G401 (cell line): Measurements from ENCODE around the gene EPS8L3. TPM values are rescaled to one million over a fixed set of nuclear protein-coding genes. Genes with fewer than 3 reads are reported as not detected.
"Not testable (repeated sequence)": the region's sequence is repeated elsewhere in the genome, so short reads cannot be mapped to it uniquely, and the experiment has no call there.

Source experiments
- DNase-seq: peaks from one replicate; pipeline ENCODE4 v3.0.0-alpha.2; 2015; ENCODE audit warnings: low spot score
- in situ Hi-C: cut with HindIII; loops from 2 replicates; pipeline ENCODE4 v1.10.0; 2016; ENCODE audit warnings: low sequenced_read_pairs, mixed read lengths
- total RNA-seq: library from RNA; depleted of rRNA; stranded (reverse); fragments of >200 nt; shearing (Covaris generic); gene quantifications from 2 replicates; pipeline ENCODE4 v1.2.3, GENCODE V29; 2014

The EPS8L3 gene
- total RNA-seq, 1 experiment from 2014 or later: not detected

DNA sequence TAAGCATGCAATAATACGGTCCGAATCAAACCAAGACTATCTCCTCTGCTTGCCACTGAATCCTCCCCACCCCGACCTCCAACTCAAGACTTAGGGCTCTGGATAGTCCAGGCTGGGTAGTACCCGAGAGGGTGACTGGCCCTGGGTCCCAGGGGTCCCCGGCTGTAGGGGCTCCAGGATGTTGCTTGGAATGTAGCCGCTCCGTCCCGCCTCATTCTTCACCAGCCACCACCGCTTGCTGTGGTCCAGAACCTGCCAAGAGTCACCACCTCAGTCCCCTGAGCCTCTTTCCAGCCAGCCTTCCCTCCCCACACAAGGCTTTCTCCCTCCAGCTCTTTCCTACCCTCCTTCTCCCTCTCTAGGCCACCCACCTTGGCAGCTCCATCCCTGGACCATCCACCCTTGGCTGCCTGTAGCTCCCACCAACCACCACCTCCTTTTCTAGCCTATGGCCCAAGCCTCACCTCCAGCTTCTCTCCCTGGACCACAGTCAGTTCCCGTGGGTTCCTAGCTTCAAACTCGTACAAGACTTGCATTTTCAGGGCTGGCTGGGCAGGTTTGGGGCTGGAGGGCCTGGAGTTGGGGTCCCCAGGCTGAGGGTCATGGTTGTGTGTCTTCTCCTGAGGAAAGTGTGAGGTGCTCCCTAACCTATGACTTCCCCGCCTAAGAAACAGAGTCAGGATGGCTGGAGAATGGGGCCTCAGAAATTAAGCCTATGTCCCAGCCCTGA is 12.0 kb downstream of the EPS8L3 start:
- no peak for DNase-seq
- in situ Hi-C loops: no loop called here

DNA sequence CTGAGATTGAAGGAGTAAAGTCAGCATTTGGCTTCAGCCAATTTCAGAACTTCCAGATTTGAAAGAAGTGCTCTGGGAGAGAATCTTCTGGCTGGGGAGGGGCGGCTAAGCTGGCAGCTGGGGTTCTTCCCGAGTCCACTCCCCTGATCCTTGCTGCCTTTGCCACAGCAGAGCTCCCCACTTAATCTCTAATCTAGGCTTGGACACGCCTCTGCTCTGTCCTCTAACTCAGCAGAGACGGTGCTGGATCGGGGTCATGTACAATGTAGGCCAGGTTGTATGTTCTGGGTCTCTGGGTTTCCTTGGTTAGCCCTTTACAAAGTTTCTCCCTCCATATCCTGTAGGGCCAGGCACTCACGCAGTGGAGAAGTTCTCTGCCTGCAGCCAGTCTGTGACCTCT is 12.8 kb downstream of the EPS8L3 start:
- no peak for DNase-seq
- in situ Hi-C loops: no loop called here

DNA sequence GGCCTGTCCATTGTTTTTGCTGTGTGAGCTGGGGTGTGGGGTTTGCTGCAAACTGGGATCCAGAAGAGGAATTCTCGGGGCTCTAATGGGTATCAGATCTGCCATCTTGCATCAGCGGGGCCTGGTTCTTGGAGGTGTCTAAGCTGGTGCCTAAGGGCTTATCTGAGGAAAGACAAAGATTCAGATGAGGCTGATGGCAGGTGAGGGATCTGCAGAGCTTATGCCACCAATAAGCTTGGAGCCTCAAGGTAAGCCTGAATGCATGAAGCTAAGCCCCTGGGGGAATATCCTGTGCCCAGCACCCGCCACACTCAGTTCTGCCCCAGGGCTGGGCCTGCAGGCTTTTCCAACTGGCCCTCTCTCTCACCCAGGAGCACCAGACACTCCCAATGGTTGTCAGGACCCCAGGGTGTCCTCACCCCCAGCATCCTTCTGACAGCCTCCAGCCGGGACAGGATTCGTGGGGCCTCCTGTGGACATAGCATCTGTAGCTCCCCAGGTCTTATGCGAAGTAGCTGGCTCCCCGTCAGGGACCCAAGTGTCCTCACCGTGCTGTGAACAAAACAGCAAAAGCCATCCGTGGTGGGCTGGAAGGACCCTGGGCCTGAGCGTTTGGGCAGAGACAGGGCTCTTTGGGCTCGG is 13.4 kb downstream of the EPS8L3 start:
- DNase-seq: no peak
- in situ Hi-C loops: no loop called here

DNA sequence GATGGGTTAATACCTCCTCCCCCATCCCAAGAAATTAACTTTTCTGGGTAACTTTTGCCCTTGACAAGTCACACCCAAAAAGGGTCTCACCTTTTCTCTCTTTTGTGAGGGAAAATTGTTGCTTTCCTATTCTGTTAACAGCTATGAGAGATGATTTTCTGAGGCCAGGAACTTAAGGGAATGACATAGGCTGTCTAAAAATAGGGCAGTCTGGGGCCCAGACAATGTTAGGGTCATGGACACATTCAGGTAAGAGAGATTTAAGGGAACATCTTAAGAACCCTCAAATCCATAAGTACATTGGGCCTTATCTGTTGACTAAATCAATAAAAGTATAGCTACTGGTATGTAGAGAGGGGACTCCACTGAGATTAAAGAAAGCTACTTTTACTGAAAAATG is 14.5 kb downstream of the EPS8L3 start:
- in situ Hi-C loops: no loop called here
- no peak for DNase-seq

DNA sequence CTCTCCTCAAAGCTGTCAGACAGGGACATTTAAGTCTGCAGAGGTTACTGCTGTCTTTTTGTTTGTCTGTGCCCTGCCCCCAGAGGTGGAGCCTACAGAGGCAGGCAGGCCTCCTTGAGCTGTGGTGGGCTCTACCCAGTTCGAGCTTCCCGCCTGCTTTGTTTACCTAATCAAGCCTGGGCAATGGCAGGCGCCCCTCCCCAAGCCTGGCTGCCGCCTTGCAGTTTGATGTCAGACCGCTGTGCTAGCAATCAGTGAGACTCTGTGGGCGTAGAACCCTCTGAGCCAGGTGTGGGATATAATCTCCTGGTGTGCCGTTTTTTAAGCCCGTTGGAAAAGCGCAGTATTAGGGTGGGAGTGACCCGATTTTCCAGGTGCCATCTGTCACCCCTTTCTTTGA is 15.4 kb downstream of the EPS8L3 start:
- in situ Hi-C loops, DNase-seq: not testable (repeated sequence)

DNA sequence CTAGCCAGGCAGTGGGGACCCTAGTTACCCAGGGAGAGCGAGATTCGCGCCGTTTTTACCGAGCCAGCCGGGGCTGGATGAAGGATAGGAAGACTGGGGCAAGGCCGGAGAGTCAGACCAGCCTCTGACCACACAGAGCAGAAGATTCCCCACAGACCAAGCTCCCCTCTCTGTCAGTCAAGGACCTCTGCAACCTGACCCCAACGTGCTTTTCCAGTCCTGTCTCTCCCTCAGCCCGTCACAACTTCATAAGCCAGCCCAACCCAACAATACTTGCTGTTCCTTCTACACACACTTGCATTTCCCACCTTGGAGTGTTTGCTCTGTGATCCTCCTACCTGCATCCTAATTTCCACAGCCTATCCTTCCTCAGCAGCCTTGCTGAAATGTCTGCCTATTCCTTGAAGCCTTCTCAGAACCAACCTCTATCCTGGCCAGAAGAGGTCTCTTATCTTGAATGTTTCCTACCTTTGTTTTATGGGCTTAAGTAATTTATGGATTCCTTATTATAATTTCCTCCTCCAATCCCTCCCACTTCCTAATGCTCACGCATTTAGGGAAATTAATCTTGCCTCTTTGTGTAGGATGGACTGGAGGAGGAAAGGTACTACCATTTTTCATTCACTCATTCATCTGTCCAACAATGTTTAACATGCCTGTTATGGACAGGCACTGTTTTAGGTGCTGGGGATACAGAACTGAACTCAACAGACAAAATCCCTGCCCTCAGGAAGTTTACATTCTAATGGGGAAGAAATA is 22.9 kb downstream of the EPS8L3 start, which contains the start of gene GSTM3:
GSTM3 (minus strand) TSS at position 424 of the 759 bp plus-strand sequence. CDS start 751 bp downstream, outside the sequence.
- DNase-seq: peak; percentile 57
- in situ Hi-C loops: no loop called here

DNA sequence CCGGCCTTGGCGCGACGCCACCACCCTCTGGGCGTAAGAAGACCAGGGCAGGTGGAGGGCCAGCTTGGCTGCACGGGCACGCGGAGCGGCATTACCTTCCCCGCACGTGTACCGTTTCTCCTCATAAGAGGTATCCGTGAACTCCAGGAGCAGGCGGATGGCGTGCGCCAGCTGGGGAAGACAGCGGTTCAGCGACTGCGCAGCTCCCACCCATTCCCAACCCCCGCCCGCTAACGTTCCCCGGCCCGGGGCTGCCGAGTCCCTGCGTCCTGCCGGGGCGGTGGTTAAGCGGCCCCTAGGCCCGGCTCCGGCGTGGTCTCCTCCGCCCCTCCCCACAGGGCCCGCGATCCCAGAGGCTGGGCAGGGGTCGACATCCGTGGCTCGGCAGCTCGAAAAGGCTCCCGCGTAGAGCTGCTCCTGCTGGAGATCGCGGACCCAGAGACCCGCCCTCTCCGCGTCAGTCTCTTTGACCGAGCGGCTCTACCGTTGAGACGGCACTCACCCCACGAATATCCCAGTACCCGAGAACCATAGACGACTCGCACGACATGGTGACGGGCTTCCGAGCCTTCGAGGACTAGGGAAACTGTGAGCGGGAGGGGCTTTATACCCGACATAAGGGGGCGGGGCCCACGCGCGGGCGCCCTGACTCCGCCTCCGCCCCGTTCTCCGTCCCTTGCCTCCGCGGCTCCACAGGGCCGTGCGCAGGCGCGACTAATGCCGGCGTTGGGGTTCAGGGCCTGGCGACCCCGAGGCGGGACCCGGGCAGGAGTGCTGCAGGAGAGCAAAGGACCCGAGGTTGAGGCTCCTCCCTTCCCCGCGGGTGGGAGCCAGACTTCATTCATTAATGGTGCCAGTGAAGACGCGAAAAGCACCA is 23.7 kb downstream of the EPS8L3 start:
- peak; percentile 86 for DNase-seq
- in situ Hi-C loops: no loop called here

DNA sequence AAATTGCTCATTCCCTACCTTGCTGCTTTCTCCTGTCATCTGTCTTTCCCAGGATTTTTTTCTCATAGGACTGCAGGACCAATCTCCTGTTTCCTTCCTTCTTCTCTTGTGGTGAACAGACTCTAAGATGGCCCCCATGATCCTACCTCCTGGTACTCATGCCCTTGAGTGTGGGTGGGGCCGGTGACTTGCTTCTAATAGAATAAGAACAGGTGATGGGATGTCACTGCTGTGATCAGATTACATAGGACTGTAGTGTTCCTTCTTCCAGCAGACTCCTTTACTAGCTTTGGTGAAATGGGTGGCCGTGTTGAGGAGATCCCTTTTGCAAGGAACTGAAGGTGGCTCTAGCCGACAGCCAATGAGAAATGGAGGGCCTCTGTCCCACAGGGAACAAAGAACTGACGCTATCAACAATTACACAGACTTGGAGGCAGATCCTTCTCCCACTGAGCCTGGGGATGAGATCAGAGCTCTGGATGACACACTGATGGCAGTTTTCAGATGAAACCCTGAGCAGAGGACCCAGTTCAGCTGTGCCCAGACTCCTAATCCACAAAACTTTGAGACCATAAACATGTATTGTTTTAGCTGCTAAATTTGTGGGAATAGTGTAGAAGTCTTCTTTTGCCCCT is 30.4 kb downstream of the EPS8L3 start:
- DNase-seq: no peak
- in situ Hi-C loops: no loop called here

DNA sequence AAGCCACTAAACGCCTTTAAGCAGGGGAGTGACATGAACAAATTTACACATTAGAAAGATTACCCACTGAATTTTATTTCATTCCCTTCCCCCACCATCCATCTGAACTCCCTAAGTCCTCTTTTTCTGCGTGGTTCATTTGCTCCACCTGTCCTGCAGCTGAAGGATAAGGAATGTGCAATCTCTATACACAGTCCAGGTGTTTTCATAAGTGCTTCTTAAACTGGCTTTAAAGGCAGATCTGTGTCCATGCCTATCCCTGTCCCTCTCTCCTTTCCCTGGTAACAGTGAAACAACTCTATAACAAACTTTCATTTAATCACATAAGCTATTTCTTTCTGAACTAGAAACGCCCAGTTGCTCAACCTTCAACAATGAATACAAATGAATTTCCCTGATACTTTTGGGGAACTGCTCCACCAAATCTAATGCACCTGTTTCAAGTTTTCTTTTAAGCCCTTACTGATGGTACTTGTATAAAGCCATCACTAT is 31.3 kb downstream of the EPS8L3 start:
- no peak for DNase-seq
- in situ Hi-C loops: no loop called here

DNA sequence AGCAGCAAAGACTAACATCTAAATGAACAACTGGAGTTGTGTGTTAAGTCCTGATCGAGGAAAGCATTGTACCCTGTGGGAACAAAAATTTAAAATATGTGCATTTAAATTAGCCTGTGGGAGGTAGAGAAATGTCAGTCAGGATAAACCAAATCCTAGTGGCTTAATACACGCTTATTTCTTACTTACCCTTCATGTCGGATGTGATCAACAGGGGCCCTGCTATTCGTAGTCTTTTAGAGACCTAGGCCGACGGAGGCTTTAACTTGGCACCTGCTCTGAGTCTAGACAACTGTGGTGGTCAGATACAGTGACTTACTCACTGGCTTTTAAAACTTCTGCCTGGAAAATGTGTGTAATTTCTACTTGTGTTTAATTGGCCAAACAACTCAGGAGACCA is 33.1 kb downstream of the EPS8L3 start:
- DNase-seq: no peak
- in situ Hi-C loops: no loop called here

DNA sequence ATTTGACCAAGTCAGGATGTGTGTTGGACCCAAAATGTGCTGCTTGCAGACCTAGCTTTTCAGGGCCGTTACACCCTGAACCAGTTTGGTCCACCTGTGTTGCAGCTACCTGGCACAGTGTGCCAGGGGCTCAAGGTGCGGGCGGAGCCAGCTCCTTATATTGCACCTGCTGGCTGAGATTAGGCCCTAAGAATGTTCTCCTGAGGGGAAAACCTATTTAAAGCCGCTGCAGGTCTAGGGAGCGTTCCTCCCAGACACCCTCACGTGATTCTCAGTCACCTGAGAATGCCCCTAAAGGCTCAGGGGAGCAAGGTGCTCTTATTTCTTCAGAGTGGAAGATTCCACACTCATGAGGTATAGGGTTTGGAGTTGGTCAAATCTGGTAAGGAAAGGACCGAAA is 34.9 kb downstream of the EPS8L3 start:
- no peak for DNase-seq
- in situ Hi-C loops: no loop called here

DNA sequence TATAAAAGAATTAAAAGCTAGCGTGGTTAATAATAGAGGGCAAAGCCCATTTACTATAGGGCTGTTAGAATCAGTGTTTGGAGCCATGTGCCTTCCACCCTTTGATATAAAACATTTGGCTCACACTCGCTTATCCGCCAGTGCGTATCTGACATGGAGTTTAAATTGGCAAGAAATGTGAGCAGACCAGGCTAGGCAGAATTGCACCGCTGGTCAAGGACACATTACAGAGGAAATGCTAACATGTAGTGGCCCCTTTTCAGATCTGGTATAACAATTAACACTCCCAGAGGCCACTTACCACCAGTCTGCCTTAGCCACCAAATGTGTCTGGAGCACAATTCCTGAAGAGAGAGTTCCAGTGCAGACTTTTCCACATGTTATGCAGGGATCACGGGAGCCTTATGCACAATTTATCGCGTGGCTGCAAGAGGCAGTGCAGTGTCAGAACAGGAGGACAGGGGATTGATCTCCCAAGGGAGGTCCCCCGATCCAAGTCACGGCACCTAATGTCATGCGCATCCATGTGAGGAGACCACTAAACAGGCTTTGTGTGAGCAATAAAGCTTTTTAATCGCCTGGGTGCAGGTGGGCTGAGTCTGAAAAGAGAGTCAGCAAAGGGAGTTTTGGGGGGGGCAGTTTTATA is 36.9 kb downstream of the EPS8L3 start:
- in situ Hi-C loops: no loop called here

DNA sequence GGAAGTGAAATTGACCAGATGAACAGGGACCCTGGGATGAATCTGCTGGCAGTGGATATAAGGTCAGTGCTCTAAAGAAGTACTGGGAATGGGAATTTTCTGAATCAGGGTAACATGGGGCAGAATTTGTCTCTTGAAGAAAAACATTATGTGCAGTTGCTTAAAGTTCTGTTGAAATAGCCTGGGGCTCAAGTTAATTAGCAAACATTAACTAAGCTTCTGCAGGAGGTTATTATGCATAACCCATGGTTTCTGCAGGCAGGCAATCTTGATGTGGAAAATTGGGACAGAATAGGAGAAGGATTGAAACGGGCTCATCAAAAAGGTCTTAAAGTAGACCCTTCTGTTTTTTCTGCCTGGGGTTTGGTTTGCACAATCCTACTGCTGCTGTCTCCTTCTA is 37.7 kb downstream of the EPS8L3 start:
- in situ Hi-C loops: no loop called here

More for the DNA sequence above, 36.9 kb downstream of the EPS8L3 start:
- DNase-seq: no peak

DNA sequence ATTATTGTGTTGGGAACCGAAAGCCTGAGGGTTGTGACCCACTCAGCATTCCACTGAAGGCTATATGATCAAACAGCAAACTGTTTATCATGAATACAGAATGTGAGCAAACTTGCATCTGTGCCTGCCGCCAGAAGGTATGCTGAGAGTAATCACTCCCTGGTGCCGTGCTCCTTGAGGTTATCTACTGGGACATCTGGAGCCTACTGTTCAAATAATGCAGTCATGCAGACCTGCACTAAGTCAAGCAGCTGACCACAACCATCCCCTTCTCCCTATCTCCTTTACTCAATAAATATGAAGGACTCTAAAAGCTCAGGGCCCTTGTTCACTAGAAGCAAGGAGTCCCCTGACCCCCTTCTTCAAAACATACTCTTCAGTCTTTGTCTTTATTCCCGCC is 38.2 kb downstream of the EPS8L3 start:
- DNase-seq: no peak
- in situ Hi-C loops: no loop called here

More for the DNA sequence above, 37.7 kb downstream of the EPS8L3 start:
- DNase-seq: no peak

DNA sequence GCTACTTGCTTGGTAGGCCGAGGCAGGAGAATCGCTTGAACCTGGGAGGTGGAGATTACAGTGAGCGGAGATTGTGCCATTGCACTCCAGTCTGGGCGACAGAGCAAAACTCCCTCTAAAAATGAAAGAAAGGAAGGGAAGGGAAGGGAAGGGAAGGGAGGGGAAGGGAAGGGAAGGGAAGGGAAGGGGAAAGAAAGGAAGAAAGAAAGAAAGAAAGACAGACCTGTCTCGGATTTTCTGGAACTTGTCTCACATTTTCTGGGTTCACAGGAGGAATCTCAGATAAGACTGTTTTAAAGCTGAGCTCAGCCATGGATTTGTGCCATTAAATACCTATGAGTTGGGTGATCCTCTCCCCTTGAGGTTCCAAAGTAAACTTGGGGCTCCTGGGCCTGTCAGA is 38.8 kb downstream of the EPS8L3 start:
- in situ Hi-C loops: no loop called here
- DNase-seq: no peak

DNA sequence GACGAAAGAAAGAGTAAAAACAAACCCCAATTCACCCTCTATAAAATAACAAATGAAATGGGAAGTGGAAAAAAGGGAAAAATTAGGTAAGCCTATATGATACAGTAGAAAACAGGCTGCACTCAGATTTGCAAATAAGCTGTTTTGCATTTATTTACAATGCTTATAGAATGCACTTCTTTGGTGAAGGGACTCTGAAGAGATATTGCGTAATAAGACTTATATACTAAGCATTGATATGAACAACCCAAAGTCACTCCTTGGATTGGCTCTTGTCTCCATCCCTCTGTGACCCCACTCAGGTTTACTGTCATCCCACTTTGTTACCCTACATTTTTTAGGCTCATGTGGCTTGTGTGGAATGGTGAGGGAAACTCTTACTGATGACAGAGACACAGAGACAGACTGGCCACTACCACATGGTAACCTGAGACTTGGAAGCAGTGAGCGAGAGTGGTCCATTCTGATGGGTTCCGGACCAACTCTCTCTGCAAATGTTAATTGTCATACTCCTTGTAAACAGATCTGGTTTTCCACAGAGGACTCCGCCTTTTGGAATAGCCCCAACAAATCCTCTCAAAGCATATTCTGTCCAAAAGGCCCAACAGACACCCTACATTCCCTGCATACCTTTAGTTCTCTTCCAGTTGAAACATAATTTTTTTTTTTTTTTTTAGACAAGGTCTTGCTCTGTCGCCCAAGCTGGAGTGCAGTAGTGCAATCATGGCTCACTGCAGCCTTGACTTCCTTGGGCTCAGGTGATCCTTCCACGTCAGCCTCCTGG is 40.6 kb downstream of the EPS8L3 start:
- no peak for DNase-seq
- in situ Hi-C loops: no loop called here

DNA sequence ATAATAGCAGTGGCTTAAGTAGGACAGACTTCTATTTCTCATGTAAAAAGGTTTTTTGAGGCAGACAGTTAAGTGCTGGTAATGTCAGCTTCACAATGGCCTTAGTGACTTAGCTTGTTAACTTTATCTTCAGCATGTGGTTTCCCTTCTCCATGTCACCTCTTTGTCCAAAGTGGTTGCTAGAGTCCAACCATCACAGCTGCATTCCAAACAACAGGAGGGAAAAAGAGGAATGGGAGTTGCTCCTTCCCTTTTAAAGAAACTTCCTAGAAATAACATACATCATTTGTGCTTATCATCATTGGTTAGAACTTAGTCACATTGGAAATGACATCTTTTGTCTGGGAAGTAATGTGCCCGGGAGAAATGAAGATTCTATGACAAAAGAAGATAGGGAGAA is 41.8 kb downstream of the EPS8L3 start:
- in situ Hi-C loops: no loop called here
- no peak for DNase-seq
